Prostate gland (tissue), 2 donors: ENCODE data around the gene FGF12.

Experiments used
- CTCF ChIP-seq, 4 experiments: fragments of 200-600 bp in 2 of 4; fragments of 450-650 bp in 2 of 4; sonication (generic) in 2 of 4; IDR thresholded peaks; 1 replicate in 3 of 4; 2 replicates in 1 of 4; pipeline ENCODE4 v1.5.1; 2016 to 2019; ENCODE audit warnings: antibody characterized with exemption in 4 of 4, mild to moderate bottlenecking in 2 of 4, moderate library complexity in 2 of 4
- POLR2A ChIP-seq: fragments of 450-650 bp; IDR thresholded peaks from one replicate; pipeline ENCODE4 v1.6.1; 2016; ENCODE audit warnings: antibody characterized with exemption, mild to moderate bottlenecking
- POLR2AphosphoS5 ChIP-seq: sonication (generic); formaldehyde crosslinking; IDR thresholded peaks from one replicate; pipeline ENCODE4 v1.6.1; 2017; ENCODE audit warnings: antibody characterized with exemption

GRCh38 chr3:192636517-192637444 is 90.6 kb downstream of the FGF12 start:
- TF ChIP-seq CTCF (IDR thresholded peaks at IDR 0.05): no peak
- no peak for TF ChIP-seq POLR2A
- no peak for TF ChIP-seq POLR2AphosphoS5
